GM21529 (cell line): ENCODE measurements around the gene EIF3M.

Source experiments
- ATAC-seq: cut with Tn5 transposase; IDR thresholded peaks from one replicate; pipeline ENCODE4 v1.9.1; 2021; ENCODE audit not compliant: unreplicated experiment

EIF3M gene

GRCh38 chr11:32583459-32584271 is at the start of gene EIF3M:
EIF3M (plus strand) TSS chr11:32583831; CDS start chr11:32583888, 57 bp downstream.
- peak; percentile 98 for ATAC-seq

GRCh38 chr11:32538804-32539203 is 44.8 kb upstream of the EIF3M start:
- ATAC-seq: no peak

GRCh38 chr11:32549611-32550187 is 33.9 kb upstream of the EIF3M start:
- no peak for ATAC-seq

GRCh38 chr11:32550207-32550606 is 33.4 kb upstream of the EIF3M start:
- ATAC-seq: no peak

GRCh38 chr11:32555091-32555490 is 28.5 kb upstream of the EIF3M start:
- no peak for ATAC-seq

GRCh38 chr11:32555895-32556294 is 27.7 kb upstream of the EIF3M start:
- ATAC-seq: no peak

GRCh38 chr11:32561835-32562234 is 21.8 kb upstream of the EIF3M start:
- no peak for ATAC-seq

- no peak for ATAC-seq
These were observed 20.6 kb upstream of the EIF3M start for GRCh38 chr11:32562839-32563599.

GRCh38 chr11:32563600-32563959 is 20.1 kb upstream of the EIF3M start:
- no peak for ATAC-seq

- ATAC-seq: no peak
These were observed 17.1 kb upstream of the EIF3M start for GRCh38 chr11:32566517-32566916.

- no peak for ATAC-seq
These were observed 16.5 kb upstream of the EIF3M start for GRCh38 chr11:32567154-32567553.

- ATAC-seq: no peak
These were observed 14.2 kb upstream of the EIF3M start for GRCh38 chr11:32569313-32569881.

- no peak for ATAC-seq
These were observed 12.6 kb upstream of the EIF3M start for GRCh38 chr11:32571039-32571438.

GRCh38 chr11:32573228-32573627 is 10.4 kb upstream of the EIF3M start:
- ATAC-seq: no peak

GRCh38 chr11:32574421-32574820 is 9.2 kb upstream of the EIF3M start:
- no peak for ATAC-seq

GRCh38 chr11:32575070-32575469 is 8.6 kb upstream of the EIF3M start:
- no peak for ATAC-seq

GRCh38 chr11:32576456-32576855 is 7.2 kb upstream of the EIF3M start:
- ATAC-seq: no peak

- no peak for ATAC-seq
These were observed 2.7 kb upstream of the EIF3M start for GRCh38 chr11:32580967-32581366.

- ATAC-seq: no peak
These were observed 2.1 kb upstream of the EIF3M start for GRCh38 chr11:32581556-32581955.

- ATAC-seq: no peak
These were observed 1.3 kb downstream of the EIF3M start for GRCh38 chr11:32584921-32585320.

- no peak for ATAC-seq
These were observed 3.1 kb downstream of the EIF3M start for GRCh38 chr11:32586576-32587190.
